GM18505 (cell line): ENCODE data around the gene RANBP10.
"Not testable (repeated sequence)": the region's sequence is repeated elsewhere in the genome, so short reads cannot be mapped to it uniquely, and the experiment has no call there.

Experiments used
- ATAC-seq: cut with Tn5 transposase; IDR thresholded peaks from one replicate; pipeline ENCODE4 v1.9.1; 2021; ENCODE audit not compliant: unreplicated experiment
- POLR2A ChIP-seq: IDR thresholded peaks from 4 replicates; pipeline ENCODE4 v1.6.1; 2011; ENCODE audit warnings: borderline replicate concordance; ENCODE audit not compliant: insufficient read depth, insufficient read length; ENCODE audit errors: extremely low read depth

Gene RANBP10

DNA sequence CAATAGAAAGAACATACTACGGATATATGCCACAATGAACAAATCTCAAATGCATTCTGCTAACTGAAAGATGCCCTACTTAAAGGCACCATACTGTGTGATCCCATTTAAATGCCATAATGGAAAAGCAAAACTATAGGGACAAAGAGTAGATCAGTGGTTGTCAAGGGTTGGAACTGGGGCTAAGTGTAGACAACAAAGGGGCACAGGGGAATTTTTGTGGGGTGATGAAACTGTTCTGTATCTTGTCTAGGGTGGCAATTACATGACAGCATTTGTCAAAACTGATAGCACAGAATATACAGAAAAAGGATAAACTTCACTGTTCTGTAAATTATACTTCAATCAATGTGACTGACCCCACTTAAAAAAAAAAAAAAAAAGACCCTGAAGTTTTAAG, 104.9 kb downstream of the RANBP10 start:
- no peak for TF ChIP-seq POLR2A
- no peak for ATAC-seq

DNA sequence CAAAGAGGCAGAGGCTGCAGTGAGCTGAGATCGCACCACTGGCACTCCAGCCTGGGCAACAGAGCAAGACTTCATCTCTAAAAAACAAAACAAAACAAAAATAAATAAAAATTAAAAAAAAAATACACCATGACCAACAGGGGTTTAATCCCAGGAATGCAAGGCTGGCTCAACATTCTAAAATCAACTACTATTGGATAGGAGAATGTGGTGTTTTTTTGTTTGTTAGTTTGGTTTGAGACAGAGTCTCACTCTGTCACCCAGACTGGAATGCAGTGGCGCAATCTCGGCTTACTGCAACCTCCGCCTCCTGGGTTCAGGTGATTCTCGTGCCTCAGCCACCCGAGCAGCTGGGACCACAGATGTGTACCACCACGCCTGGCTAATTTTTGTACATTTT, 107.1 kb downstream of the RANBP10 start:
- ATAC-seq = no peak
- TF ChIP-seq POLR2A = no peak

DNA sequence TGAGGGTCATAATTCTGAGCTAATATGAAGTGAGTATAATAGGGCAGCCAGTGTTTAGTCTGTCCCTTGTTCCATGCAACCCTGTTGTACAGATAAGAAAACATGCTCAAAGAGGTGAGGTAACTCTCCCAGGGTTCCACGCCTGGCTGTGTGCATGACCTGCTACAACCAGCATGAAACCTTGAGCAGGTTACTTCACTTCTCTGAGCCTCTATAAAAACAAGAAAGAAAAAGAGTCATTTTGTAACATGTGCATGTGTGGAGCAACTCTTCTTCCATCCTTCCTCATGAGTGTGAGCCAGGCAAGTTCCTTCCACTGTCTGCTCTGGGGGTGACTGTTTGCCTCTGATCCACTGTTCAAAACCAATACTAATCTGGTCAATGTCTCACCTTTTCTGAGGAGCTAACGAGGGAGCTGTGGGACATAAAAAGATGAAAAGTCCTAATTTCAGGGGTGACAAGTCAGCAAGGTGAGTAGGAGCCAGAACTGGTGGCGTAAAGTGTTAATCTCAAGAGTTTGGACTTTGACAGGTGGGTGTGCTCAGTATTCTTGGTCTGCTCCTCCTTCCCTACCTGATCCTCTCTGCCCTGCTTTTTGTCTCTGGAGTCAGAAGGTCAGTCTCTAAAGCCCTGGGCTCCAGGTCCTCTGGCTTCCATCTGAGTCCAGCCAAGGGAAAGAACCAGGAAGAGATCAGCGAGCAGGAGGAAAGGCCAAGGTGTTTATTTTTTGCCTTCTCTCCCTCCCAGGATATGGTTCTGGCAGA, 108.8 kb downstream of the RANBP10 start:
- no peak for ATAC-seq
- TF ChIP-seq POLR2A = no peak

DNA sequence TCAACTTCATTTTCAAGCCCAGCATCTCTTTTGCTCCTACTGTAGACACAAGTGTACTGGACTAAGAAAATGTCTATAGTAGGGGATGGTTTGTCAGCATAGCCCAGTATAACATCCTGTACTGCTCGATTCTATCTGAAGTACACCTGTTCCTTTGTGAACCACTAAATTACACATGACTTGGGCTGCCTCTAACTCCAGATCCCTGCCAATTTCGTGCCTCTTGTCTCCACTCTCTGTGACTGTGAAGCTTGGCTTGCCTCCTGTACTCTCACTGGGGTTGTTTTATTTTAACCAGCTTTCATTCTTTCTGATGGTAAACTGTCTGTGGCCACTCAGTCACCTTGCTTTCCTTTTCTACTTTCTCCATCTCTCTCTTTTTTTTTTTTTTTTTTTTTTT, 111.7 kb downstream of the RANBP10 start:
- ATAC-seq = no peak
- TF ChIP-seq POLR2A = no peak

DNA sequence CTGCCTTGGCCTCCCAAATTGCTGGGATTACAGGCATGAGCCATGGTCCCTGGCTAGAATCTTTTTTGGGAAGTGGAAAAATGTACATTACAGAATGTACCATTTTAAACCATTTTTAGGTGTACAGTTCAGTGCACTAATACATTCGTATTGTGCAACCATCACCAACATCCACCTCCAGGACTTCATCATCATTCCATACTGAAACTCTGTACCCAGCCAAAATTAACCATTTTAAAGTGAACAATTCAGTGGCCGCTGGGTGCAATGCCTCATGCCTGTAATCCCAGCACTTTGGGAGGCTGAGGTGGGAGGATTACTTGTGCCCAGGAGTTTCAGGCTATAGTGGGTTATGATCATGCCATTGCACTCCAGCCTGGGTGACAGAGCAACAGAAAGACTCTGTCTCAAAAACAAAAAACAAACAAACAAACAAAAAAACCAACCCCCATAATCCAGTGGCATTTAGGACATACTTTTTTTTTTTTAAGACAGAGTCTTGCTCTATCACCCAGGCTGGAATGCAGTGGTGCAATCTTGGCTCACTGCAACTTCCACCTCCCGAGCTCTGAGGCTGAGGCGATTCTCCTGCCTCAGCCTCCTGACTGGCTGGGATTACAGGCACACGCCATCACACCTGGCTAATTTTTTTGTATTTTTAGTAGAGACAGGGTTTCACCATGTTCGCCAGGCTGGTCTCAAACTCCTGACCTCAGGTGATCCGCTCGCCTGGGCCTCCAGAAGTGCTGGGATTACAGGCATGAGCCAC, 112.7 kb downstream of the RANBP10 start:
- ATAC-seq = not testable (repeated sequence)

DNA sequence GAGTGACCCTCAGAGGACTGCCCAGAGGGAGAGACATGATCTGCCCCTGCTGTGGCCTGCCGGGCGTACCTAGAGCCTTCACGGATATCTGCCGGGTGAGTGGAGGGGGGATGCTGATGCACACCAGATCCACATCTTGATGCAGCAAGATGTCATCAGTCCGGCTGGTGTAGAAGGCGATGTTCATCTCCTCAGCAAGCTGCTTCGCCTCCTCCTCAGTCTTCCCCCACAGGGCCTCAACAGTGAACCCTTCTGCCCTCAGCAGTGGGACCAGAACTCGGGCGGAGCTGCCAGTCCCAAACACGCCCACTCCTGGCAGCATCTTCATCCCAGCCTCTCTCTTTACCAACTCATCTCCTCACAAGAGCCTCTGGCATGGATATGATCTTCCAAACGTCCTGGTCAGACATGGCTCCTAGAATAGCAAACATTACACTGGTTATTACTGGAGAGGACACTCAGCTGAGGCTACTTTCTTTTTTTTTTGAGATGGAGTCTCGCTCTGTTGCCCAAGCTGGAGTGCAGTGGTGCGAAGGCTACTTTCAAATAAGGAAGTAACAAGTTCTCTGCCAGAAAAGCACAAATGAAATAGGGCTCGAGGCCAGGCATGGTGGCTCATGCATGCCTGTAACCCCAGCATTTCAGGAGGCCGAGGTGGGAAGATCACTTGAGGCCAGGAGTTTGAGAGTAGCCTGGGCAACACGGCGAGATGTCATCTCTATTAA, 120.8 kb downstream of the RANBP10 start:
- no peak for ATAC-seq

DNA sequence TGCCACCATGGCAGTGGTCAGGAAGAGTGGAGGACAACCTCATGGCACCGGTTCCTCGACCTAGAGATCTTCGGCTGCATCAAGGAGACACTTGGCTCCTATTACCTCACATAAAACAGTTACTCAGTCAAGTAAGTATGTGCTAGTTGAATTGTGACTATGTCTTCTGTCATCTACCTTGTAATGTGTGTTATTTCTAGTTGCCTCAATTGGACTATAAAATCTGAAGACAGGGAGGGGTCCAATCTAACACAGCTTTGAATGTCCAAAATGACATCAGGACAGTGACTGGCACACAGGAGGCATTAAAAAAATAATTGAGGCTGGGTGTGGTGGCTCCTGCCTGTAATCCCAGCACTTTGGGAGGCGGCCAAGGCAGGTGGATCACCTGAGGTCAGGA, 122.6 kb downstream of the RANBP10 start:
- no peak for TF ChIP-seq POLR2A
- ATAC-seq = no peak

More for the DNA sequence above, 120.8 kb downstream of the RANBP10 start:
- no peak for TF ChIP-seq POLR2A

DNA sequence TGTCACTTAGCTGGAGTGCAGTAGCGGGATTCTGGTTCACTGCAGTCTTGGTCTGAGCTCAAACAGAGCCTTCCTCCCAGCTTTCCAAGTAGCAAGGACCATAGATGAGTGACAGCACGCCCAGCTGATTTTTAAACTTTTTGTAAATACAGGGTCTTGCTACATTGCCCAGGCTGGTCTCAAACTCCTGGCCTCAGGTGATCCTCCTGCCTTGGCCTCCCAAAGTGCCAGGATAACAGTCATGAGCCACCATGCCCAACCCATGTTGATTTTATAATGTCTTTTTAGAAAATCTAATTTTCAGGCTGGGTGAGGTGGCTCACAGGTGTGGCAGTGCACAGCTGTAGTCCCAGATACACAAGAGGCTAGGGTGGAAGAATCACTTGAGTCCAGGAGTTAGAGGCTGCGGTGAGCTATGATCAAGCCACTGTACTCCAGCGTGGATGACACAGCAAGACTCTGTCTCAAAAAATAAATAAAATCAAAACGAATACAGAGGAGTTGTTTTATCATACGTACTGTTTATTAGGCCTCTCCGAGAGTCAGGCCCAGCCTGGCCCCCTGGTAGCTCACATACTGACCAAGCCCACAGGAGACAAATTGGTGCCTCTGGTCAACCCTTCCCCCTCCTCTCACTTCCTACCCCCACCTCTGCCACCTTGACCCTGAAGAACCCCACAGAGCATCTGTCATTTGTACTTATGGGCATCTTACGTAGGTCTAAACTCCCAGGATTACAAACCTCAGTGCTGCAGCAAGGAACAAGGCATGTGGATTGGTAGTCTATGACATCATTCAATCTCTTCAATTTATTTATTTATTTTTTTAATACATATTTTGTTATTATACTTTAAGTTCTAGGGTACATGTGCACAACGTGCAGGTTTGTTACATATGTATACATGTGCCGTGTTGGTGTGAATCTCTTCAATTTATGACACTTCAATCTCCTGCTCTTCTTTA, 126.1 kb downstream of the RANBP10 start:
- no peak for ATAC-seq
- no peak for TF ChIP-seq POLR2A

DNA sequence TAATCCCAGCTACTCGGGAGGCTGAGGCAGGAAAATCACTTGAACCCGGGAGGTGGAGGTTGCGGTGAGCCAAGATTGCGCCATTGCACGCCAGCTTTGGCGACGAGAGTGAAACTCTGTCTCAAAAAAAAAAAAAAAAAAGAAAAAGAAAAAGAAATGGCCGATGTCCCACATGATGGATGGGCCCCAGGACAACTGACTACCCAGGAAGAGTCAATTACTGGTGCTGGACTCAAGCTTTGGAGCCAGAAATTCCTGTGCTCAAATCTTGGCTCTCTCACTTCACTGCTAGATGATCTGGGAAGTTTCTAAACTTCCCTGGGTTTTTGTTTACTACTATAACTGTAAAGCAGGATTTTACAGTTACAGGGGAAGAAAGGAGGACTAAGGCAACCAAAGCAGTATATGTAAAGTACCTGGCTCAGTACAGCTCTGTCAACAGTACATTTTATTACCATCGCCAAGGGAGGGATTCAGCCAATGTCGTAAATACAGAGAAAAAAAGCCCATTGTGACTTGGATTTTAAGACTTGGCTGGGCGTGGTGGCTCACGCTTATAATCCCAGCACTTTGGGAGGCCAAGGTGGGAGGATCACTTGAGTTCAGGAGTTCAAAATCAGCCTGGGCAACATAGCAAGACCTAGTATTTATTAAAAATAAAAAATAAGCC, 127.9 kb downstream of the RANBP10 start:
- no peak for TF ChIP-seq POLR2A
- no peak for ATAC-seq

DNA sequence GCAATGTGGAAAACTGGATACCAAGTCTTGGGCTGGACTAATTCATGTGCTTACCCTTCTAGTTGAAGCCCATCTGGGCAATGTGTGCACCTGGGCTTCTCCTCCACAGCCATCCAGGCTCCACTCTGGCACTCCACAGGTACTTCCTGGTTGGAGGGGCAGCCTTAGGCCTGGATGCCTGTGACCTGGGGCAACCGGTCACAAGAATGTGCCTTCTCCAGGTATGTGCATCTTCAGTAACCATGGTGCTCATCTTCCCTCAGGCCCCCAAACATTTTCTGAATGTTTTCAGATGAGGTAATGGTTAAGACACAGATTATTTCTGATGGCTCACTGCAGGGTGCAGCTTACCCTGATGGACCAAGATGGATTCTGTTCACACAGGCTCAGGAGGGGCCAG, 128.6 kb downstream of the RANBP10 start:
- ATAC-seq = no peak
- no peak for TF ChIP-seq POLR2A

DNA sequence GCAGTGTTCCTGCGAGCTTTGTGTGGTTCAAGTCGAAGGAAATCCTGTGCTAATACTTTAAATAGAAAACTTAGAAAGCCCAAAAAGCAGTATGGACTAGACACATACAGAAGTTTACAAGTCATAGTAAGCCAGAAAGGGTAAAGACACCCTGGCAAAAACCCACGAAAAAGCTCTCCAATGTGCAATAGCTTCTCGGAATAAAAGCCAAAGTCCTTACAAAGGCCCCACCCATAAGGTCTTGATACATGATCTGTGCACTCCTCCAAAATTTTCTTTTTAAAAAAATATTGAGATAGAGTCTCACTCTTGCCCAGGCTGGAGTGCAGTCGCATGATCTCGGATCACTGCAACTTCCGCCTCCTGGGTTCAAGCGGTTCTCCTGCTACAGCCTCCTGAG, 129.4 kb downstream of the RANBP10 start:
- no peak for ATAC-seq
- TF ChIP-seq POLR2A = no peak

DNA sequence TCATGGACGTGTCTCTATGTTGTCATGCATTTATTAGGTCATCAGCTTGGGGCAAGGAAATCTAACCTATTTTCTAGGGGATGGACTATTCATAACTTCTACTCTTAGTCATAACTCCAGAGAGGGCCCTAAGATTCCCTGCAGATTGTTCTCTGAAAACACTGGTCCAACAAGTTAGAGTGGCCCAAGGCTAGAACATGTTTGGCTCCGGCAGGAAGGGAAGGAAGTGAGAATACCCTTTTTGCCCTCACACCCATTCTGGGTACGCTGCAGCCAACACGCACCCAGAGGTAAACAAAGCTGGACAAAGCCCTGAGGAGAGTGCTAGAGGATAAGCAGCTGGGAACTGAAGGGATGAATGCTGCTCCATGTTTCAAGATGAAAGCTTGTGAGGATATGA, 129.8 kb downstream of the RANBP10 start:
- no peak for TF ChIP-seq POLR2A

DNA sequence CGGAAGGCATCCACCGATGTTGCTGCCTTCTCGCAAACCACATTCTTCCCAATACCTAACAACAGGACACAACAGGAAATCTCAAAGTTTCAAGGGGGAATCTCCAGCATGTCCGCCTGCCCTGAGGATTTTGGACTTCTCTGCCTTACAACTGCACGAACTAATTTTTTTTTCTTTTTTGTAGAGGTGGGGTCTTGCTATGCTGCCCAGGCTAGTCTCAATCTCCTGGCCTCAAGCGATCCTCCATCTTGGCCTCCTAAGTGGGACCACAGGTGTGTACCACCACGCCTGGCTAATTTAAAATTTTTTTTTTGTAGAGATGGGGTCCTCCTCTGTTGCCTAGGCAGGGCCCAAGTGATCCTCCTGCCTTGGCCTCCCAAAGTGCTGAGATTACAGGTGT, 130.4 kb downstream of the RANBP10 start:
- no peak for ATAC-seq
- no peak for TF ChIP-seq POLR2A

More for the DNA sequence above, 129.8 kb downstream of the RANBP10 start:
- no peak for ATAC-seq

DNA sequence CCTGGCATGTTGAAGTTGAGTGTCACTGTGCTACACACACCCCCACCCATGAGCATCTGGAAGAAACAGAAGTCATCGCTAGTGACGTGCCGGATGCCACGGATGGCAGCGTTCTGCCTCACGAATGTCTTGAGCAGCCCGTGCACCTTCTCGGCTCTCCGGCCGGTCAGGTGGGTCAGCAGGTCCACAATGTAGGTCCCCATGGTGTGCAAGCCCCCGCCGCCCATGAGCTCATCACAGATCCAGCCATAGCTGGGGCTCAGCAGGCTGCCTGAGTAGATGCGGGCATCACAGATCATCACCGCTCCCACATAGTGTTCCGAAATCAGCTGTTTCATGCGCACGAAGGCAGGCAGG, 130.8 kb downstream of the RANBP10 start:
- TF ChIP-seq POLR2A = no peak
- no peak for ATAC-seq
